GM19463 (cell line): Measurements from ENCODE around the gene AADACL2.
"Not testable (repeated sequence)": the region's sequence is repeated elsewhere in the genome, so short reads cannot be mapped to it uniquely, and the experiment has no call there.

ENCODE experiments used
- ATAC-seq: cut with Tn5 transposase; IDR thresholded peaks from one replicate; pipeline ENCODE4 v1.9.1; 2021; ENCODE audit warnings: mild to moderate bottlenecking, moderate library complexity; ENCODE audit not compliant: unreplicated experiment

AADACL2 gene

GRCh38 chr3:151764699-151765098 is 31.0 kb downstream of the AADACL2 start:
- not testable (repeated sequence) for ATAC-seq

DNA sequence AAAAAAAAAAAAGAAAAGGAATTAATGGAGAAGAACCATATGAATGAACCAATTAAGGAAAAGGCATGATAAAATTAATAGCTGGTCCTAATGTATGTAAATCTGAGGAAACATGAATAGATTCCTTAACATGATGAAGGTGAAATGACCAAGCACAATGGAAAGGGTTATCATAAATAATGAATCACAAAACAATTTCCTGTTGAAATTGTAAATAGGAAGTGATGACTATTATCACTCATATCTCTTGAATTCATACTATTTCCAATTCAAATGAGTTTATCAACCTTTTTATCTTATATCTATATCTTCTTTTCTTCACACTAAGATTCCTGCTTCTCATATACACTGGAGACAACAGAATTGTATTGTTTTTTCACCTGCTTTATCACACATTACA is 32.0 kb downstream of the AADACL2 start:
- ATAC-seq = no peak

DNA sequence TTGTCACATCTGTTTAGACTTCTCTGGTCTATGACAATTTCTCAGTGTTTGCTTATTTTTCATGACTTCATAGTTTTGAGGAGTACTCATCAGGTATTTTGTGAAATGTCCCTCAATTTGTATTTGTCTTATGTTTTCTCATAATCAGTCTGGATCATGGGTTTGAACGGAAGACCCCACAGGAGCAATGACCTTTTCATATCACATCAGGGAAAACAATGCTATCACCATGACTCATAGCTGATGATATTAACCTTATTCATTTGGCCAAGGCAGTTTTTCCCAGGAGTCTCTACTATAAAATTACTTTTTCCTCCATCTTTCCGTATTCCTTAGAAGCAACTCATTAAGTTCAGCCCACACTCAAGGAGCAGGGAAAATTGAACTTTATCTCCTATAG is 32.7 kb downstream of the AADACL2 start:
- ATAC-seq = no peak

DNA sequence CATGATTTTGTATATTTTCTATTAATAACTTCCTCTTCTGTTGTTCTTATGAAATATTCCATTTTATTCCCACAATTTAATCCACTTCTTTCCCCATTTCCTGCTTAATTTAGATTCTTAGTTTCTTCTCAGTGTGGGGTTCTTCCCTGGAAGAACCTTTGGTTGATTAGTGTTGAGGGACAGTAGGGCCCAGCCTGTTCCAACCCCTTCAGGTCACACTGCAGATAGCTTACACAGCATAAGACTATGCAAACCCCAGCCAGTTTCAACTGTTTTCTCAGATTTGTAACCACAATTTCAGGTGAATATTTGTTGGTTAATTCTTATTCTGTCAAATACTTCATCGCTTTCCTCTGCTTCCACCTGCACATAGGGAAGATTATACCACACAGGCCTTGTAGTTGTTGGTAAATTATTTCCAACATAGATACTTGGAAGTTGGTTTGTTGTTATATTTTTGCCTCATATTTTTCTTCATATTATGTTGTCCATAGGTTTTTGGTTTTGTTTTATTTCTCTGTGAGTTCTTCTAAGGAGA is 34.7 kb downstream of the AADACL2 start:
- ATAC-seq = no peak

DNA sequence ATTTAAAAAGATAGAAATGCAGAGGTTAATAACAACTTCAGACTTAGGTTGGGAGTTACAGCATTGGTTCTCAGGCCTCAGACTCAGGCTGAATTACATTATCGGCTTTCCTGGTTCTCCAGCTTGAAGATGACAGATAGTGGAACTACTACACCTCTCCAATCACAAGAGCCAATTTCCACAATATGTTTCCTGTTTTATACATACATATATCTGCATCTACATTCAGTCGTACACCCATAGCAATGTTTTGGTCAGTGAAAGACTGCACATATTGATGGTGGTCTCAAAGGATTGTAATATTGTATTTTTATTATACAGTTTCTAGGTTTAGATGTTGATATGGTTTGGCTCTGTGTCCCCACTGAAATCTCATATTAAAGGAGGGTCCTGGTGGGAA is 35.4 kb downstream of the AADACL2 start:
- no peak for ATAC-seq

DNA sequence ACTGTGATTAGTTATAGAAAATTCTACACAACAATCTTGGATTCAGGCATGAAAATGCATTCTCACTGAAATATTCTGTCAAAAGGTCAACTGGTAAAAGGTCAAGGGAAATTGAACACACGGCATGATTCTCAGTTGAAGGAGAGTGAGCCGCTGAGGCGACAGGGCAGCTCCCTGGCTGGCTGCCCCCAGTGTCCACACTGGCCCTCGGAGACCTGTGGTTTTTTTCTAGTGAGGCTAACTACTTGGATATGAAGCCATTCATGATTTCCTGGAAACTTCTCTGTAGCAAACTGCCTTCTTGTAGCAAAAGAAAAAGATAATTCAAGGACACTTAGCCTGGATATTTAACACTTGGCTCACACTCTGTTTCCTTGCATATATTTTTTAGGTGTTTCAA is 37.2 kb downstream of the AADACL2 start:
- ATAC-seq = no peak

DNA sequence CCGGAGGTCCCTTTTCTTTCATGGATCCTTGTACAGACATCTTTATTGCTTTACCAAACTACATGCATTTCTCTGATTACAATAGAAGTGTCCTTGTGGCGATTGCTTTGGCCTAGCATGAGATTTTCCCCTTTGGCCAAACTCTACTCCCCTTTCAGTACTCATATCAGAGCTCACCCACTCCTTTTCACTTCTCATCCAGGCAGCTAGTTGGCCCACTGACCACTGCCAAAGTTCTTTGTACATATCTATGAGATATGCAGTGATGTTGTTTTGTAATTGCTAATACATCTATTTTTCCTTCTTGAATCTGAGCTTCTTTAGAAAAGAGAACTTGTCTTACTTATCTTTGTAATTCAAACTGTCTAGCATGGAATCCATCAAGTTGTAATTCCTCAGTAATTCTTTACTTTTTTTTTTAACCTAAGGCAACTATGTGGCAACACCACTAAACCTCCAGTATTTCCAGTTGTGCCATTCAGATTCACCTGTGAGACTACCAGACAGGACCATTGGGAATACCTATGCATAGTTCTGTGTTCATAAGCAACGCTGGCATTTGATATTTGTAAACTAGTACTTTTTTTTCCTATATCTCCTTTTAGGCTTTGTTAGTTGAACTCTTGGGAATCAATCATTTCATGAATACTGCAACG is 39.2 kb downstream of the AADACL2 start:
- no peak for ATAC-seq

DNA sequence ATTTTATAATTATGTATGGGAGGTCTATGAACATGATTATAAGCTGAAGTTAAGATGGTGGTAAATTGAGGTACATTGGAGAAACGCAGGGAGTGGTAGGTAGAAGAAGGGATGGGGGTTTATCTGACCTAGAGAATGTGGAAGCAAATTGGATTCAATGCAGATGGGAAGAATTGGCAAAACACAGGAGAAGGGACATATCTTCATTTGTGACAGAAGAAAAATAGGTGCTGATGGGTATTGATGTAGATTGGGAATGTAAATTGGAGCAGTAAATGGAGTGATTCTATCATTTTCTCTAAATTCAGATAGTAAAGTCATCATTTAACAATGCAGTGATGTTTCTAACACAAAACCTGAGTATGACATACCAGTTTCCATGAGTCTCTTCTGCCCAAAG is 40.5 kb downstream of the AADACL2 start:
- no peak for ATAC-seq

DNA sequence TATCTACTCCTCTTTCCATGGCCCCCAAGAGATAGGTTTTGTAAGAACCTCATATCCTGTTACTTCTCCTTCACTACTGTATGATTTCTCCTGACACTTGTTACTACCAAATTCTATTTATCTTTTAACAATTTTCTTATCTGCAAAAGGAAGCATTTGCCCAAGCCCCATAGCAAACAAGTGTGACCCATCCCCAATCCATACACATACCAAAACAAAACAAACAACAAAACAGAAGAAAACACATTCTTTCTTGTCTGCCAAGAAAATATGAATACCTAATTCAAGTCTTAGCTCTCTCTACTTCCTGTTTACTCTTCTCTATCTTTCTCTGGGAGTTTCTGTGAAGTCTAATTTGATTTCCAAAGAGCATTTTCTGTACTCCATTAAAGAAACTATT is 41.2 kb downstream of the AADACL2 start:
- no peak for ATAC-seq

GRCh38 chr3:151775314-151776258 is 41.9 kb downstream of the AADACL2 start:
- no peak for ATAC-seq

DNA sequence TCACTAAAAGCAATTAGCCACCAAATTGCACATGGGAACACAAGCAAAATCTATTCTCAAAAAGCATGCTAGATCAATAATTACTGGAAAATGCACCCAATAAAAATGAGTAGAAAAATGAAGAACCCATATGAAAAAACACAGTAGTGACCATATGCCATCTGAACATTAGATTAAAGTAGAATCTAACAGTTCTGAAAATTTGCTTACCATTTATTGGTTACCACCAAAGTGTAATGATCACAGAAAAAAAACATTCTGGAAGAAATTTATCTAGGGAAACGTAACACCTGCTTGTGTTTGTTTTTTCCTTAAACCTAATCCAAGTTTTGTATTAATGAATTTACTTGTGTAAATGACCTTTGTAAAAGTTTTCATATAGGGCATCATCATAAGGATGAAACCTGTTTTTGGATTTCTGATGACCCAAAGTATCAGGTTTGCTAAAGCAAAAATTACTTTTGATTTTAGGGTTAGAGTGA is 42.6 kb downstream of the AADACL2 start:
- no peak for ATAC-seq

DNA sequence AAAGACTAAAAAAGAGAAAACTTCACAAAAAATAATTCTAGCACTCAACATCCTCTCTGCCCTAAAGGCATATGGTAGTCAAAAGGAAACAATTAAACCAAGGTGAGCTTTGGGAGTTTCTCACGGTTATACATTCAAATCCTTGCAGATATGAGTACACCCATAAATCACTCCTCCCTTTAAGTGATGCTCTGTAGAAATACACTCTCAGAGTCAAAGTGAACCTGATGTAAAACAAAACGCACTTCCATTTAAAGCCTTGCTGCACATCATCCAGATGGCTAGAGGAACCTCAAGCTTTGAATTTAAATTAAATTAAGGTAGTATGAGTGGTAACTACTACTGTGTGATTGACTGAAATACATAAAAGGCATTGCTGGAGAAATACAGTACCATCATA is 44.2 kb downstream of the AADACL2 start:
- no peak for ATAC-seq

GRCh38 chr3:151787626-151788025 is 53.9 kb downstream of the AADACL2 start:
- ATAC-seq = no peak

- ATAC-seq = no peak
Observed at GRCh38 chr3:151788401-151788800, 54.7 kb downstream of the AADACL2 start.

DNA sequence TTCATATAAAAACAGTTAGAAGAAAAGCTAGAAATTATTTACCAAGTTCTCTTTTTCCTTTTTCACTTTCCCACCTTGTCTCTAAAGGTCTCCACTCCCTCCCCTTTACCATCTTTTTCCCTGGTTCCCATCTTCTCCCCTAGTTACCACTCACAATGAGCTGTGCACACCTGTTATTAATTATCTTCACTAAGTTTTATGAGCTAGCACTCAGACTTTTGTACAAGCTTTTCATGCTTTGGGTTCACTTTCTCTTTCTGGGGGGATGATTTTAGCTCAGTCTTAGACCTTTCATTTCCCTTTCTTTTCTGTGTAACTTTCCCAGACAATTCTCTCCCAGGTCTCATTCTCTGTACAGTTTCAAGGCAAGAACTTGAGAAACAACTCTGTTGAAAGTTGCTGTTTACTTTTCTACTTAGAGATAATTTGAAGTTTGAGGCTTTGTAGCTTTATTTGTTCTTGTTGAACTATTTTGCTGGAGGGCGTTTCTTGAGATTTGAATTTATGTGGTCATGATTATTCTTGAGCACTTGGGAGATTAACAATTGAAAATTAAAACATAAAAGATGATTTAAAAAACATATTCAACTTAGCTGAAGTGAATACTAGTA is 56.2 kb downstream of the AADACL2 start:
- no peak for ATAC-seq

- not testable (repeated sequence) for ATAC-seq
Observed at GRCh38 chr3:151790763-151791162, 57.0 kb downstream of the AADACL2 start.

GRCh38 chr3:151792411-151792810 is 58.7 kb downstream of the AADACL2 start:
- no peak for ATAC-seq

DNA sequence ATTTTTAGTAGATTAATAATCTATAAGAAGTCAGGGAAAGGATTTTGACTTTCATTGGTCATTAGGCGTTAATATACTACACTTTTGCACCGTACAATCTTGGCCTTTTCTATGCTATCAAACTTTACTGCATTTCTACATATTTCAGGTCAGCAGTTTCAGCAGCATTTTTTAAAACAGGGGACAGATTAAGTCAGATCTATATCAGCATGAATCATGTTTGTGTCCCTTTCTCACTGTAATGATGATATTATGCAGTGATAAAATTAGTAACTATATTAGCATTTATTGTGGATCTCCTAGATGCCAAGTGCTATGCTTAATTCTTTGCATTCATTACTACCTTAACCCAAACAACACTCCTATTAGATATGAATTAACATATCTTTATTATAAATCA is 59.9 kb downstream of the AADACL2 start:
- ATAC-seq = no peak

GRCh38 chr3:151794080-151794479 is 60.4 kb downstream of the AADACL2 start:
- no peak for ATAC-seq

- no peak for ATAC-seq
Observed at GRCh38 chr3:151795276-151795675, 61.5 kb downstream of the AADACL2 start.

GRCh38 chr3:151796105-151796680 is 62.5 kb downstream of the AADACL2 start:
- ATAC-seq = no peak
